WTC11 (cell line): Measurements from ENCODE around the gene COL26A1.
"Not testable (repeated sequence)": the region's sequence is repeated elsewhere in the genome, so short reads cannot be mapped to it uniquely, and the experiment has no call there.

Source experiments
- JUN ChIP-seq: sonication (generic); formaldehyde crosslinking; IDR thresholded peaks from 2 replicates; pipeline ENCODE4 v1.8.0; 2023; ENCODE audit warnings: mild to moderate bottlenecking, missing genetic modification reagents
- ZNF121 ChIP-seq: sonication (generic); formaldehyde crosslinking; IDR thresholded peaks from 2 replicates; pipeline ENCODE4 v1.8.0; 2023; ENCODE audit warnings: missing genetic modification reagents
- ZNF138 ChIP-seq: sonication (generic); formaldehyde crosslinking; conservative IDR thresholded peaks from 2 replicates; pipeline ENCODE4 v1.8.1; 2022; ENCODE audit warnings: mild to moderate bottlenecking, moderate library complexity, missing genetic modification reagents
- ZNF416 ChIP-seq: fragments of 250-450 bp; sonication (Bioruptor Pico); IDR thresholded peaks from 2 replicates; pipeline ENCODE4 v1.9.0; 2021; ENCODE audit warnings: mild to moderate bottlenecking, inconsistent platforms
- TF ChIP-seq, protein P1 (sequence below): fragments of 200-600 bp; IDR thresholded peaks from 2 replicates; pipeline ENCODE4 v1.8.0; 2022; ENCODE audit warnings: antibody characterized with exemption
- TF ChIP-seq, protein P2 (sequence below): sonication (generic); formaldehyde crosslinking; IDR thresholded peaks from 2 replicates; pipeline ENCODE4 v1.8.1; 2023; ENCODE audit warnings: mild to moderate bottlenecking, missing genetic modification reagents
- TF ChIP-seq, protein P3 (sequence below): sonication (generic); formaldehyde crosslinking; IDR thresholded peaks from 2 replicates; pipeline ENCODE4 v1.8.0; 2022; ENCODE audit warnings: mild to moderate bottlenecking, missing genetic modification reagents
- TF ChIP-seq, protein P4 (sequence below): sonication (generic); formaldehyde crosslinking; conservative IDR thresholded peaks from 2 replicates; pipeline ENCODE4 v1.8.1; 2023; ENCODE audit warnings: mild to moderate bottlenecking, low read depth, missing genetic modification reagents, moderate library complexity
- TF ChIP-seq, protein P5 (sequence below): sonication (generic); formaldehyde crosslinking; IDR thresholded peaks from 2 replicates; pipeline ENCODE4 v1.8.1; 2022; ENCODE audit warnings: low read depth, missing genetic modification reagents, borderline replicate concordance

DNA sequence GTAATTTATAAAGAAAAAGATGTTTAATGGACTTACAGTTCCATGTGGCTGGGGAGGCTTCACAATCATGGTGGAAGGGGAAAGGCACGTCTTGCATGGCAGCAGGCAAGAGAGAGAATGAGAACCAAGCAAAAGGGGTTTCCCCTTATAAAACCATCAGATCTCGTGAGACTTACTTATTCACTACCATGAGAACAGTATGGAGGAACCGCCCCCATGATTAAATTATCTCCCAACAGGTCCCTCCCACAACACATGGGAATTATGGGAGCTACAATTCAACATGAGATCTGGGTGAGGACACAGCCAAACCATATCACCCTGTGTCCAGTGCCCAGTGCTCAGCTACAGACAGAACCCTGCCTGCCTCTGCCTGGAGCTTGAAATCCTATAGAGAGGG lies 197.3 kb downstream of the COL26A1 start:
- TF ChIP-seq, protein P1, sequence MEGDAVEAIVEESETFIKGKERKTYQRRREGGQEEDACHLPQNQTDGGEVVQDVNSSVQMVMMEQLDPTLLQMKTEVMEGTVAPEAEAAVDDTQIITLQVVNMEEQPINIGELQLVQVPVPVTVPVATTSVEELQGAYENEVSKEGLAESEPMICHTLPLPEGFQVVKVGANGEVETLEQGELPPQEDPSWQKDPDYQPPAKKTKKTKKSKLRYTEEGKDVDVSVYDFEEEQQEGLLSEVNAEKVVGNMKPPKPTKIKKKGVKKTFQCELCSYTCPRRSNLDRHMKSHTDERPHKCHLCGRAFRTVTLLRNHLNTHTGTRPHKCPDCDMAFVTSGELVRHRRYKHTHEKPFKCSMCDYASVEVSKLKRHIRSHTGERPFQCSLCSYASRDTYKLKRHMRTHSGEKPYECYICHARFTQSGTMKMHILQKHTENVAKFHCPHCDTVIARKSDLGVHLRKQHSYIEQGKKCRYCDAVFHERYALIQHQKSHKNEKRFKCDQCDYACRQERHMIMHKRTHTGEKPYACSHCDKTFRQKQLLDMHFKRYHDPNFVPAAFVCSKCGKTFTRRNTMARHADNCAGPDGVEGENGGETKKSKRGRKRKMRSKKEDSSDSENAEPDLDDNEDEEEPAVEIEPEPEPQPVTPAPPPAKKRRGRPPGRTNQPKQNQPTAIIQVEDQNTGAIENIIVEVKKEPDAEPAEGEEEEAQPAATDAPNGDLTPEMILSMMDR = not testable (repeated sequence)
- TF ChIP-seq, protein P2, sequence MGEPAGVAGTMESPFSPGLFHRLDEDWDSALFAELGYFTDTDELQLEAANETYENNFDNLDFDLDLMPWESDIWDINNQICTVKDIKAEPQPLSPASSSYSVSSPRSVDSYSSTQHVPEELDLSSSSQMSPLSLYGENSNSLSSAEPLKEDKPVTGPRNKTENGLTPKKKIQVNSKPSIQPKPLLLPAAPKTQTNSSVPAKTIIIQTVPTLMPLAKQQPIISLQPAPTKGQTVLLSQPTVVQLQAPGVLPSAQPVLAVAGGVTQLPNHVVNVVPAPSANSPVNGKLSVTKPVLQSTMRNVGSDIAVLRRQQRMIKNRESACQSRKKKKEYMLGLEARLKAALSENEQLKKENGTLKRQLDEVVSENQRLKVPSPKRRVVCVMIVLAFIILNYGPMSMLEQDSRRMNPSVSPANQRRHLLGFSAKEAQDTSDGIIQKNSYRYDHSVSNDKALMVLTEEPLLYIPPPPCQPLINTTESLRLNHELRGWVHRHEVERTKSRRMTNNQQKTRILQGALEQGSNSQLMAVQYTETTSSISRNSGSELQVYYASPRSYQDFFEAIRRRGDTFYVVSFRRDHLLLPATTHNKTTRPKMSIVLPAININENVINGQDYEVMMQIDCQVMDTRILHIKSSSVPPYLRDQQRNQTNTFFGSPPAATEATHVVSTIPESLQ = not testable (repeated sequence)
- TF ChIP-seq JUN, ZNF121, ZNF138, ZNF416 (CRISPR knock-in tag): not testable (repeated sequence)
- TF ChIP-seq, protein P3, sequence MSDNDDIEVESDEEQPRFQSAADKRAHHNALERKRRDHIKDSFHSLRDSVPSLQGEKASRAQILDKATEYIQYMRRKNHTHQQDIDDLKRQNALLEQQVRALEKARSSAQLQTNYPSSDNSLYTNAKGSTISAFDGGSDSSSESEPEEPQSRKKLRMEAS = not testable (repeated sequence)
- TF ChIP-seq, protein P4, sequence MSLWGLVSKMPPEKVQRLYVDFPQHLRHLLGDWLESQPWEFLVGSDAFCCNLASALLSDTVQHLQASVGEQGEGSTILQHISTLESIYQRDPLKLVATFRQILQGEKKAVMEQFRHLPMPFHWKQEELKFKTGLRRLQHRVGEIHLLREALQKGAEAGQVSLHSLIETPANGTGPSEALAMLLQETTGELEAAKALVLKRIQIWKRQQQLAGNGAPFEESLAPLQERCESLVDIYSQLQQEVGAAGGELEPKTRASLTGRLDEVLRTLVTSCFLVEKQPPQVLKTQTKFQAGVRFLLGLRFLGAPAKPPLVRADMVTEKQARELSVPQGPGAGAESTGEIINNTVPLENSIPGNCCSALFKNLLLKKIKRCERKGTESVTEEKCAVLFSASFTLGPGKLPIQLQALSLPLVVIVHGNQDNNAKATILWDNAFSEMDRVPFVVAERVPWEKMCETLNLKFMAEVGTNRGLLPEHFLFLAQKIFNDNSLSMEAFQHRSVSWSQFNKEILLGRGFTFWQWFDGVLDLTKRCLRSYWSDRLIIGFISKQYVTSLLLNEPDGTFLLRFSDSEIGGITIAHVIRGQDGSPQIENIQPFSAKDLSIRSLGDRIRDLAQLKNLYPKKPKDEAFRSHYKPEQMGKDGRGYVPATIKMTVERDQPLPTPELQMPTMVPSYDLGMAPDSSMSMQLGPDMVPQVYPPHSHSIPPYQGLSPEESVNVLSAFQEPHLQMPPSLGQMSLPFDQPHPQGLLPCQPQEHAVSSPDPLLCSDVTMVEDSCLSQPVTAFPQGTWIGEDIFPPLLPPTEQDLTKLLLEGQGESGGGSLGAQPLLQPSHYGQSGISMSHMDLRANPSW (CRISPR knock-in tag) = not testable (repeated sequence)
- TF ChIP-seq, protein P5, sequence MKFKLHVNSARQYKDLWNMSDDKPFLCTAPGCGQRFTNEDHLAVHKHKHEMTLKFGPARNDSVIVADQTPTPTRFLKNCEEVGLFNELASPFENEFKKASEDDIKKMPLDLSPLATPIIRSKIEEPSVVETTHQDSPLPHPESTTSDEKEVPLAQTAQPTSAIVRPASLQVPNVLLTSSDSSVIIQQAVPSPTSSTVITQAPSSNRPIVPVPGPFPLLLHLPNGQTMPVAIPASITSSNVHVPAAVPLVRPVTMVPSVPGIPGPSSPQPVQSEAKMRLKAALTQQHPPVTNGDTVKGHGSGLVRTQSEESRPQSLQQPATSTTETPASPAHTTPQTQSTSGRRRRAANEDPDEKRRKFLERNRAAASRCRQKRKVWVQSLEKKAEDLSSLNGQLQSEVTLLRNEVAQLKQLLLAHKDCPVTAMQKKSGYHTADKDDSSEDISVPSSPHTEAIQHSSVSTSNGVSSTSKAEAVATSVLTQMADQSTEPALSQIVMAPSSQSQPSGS (CRISPR knock-in tag) = not testable (repeated sequence)
